Measurements from ENCODE around the gene ATAD3C. TPM values are rescaled to one million over a fixed set of nuclear protein-coding genes. Genes with fewer than 3 reads are reported as not detected.
"Not testable (repeated sequence)": the region's sequence is repeated elsewhere in the genome, so short reads cannot be mapped to it uniquely, and the experiment has no call there.

Gene ATAD3C
- total RNA-seq, 2 donors from 2014 or later, result 0.16 to 0.64 TPM

DNA sequence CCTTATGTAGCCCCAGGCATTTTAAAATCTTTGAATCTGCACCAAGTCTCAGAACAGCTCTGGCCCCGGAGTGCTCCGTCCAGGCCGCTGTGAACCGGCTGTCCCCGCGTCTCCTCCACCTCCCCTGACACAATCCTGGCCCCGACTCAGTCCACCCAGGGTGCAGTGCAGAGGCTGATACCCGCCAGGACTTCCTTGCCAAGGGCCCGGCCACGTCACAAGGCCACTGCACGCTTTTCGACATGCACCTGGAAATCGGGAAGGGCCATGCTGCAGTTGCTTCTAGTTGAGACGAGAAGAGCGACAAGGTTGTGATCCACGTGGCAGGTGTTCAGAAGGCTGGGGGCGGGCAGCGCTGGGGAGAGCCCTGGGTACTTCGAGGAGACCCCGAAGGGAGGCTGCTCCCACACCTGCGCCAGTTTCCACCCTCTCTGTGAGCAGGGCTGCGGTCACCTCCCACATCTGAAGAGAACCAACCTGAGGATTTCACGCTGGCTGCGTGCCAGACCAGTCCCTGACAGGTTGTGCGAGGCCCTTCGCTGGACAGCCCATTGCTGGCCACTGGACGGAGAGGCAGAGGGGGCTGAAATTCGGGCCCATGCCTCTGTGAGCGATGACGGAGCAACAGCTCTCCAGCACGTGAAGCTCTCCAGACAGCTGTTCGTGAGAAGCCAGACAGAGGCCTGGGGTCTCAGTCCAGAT lies 7.3 kb upstream of the ATAD3C start:
- Histone ChIP-seq H3K36me3 (no peaks in the 10 kb centered on the region), H3K9me3 (no peaks in the 10 kb centered on the region), H3K9ac (ENCODE audit: low read depth in 2 of 2, low read length in 2 of 2) (no peak overlapping the region), H3K27ac (no peak overlapping the region), H3K4me1 (peaks cover 11% of the 10 kb centered on the region), H3K27me3 (no peaks in the 10 kb centered on the region), H3K4me3 (no peak overlapping the region)
- DNase-seq, result no peak
- TF ChIP-seq, protein P1, sequence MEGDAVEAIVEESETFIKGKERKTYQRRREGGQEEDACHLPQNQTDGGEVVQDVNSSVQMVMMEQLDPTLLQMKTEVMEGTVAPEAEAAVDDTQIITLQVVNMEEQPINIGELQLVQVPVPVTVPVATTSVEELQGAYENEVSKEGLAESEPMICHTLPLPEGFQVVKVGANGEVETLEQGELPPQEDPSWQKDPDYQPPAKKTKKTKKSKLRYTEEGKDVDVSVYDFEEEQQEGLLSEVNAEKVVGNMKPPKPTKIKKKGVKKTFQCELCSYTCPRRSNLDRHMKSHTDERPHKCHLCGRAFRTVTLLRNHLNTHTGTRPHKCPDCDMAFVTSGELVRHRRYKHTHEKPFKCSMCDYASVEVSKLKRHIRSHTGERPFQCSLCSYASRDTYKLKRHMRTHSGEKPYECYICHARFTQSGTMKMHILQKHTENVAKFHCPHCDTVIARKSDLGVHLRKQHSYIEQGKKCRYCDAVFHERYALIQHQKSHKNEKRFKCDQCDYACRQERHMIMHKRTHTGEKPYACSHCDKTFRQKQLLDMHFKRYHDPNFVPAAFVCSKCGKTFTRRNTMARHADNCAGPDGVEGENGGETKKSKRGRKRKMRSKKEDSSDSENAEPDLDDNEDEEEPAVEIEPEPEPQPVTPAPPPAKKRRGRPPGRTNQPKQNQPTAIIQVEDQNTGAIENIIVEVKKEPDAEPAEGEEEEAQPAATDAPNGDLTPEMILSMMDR (IDR thresholded peaks at IDR 0.05), result no peak
- intact Hi-C loops (cut with DNase I), result no loop called here

DNA sequence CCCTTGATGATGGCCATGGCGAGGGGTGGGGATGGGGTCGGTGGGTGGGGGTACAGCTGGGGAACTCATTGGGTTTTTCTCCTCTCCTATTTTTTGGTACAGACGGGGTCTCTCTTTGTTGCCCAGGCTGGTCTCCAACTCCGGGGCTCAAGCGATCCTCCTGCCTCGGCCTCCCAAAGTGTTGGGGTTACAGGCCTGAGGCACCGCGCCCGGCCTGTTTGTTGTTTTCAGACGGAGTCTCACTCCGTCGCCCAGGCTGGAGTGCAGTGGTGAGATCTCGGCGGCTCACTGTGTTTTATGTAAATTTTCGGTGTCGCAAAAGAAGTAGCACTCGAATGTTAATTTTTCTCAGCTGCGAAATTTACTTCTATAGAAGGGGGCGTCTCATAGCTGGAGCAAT lies 2.9 kb upstream of the ATAD3C start:
- H3K27ac ChIP-seq; intact Hi-C loops (cut with DNase I); H3K27me3 ChIP-seq; H3K9me3 ChIP-seq; H3K36me3 ChIP-seq; DNase-seq; H3K4me3 ChIP-seq; H3K4me1 ChIP-seq; H3K9ac ChIP-seq (ENCODE audit: low read depth in 2 of 2, low read length in 2 of 2): not testable (repeated sequence)

DNA sequence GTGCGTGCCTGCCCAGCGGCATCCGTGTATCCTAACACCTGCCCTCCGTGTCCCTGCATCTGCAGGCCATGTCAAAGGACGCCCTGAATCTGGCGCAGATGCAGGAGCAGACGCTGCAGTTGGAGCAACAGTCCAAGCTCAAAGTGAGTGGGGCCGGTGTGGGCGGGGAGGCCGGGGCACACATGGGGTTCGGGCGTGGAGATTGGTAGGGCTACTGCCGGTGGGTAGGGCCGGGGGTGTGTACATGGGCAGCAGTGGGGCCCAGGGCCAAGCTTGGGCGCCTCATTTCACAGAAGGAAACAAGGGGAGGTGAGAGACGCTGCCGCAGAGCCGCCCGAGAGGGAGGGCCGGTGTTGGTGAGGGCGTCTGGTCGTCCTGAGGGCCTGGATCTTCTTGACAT lies 1.1 kb downstream of the ATAD3C start:
- DNase-seq; H3K27me3 ChIP-seq; H3K27ac ChIP-seq; intact Hi-C loops (cut with DNase I); H3K36me3 ChIP-seq; H3K4me1 ChIP-seq; H3K9me3 ChIP-seq; H3K4me3 ChIP-seq; H3K9ac ChIP-seq (ENCODE audit: low read depth in 2 of 2, low read length in 2 of 2): not testable (repeated sequence)

DNA sequence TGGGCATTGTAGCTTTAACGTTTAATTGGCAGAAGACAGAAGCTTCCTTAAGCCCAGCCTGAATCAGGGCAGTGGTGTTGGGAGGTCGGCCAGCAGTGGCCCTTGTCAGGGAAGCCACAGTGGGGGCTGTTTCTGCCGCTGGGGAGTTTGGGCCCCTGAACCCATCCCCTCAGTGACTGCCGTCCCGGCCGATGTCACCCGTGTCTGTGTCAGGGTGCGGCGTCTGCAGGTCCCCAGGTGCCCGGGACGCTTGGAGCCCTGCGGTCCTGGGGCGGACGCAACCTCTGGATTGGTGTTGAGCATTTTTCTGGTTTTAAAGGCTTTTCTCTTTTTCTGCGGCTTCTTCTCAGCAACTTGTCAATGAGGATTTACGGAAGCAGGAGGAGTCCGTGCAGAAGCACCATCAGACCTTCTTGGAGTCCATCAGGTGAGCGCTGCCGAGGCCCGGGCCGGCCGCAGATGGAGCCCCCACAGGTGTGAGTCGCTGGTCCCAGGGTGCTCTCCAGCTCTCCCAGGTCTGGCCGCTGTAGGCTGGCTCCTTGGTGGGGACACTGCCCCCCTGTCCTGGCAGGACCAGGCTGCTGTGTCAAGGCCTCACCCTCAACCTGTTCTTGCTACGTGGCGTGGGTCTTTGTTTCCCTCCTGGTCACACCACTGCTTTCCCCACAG lies 2.3 kb downstream of the ATAD3C start:
- Histone ChIP-seq H3K27me3 (no peaks in the 10 kb centered on the region), H3K27ac (no peak overlapping the region), H3K9ac (ENCODE audit: low read depth in 2 of 2, low read length in 2 of 2) (no peak overlapping the region), H3K36me3 (no peaks in the 10 kb centered on the region), H3K9me3 (no peaks in the 10 kb centered on the region), H3K4me1 (no peaks in the 10 kb centered on the region), H3K4me3 (no peak overlapping the region)
- intact Hi-C loops (cut with DNase I), result no loop called here
- TF ChIP-seq, protein P1 (IDR thresholded peaks at IDR 0.05), result no peak
- no peak for DNase-seq

DNA sequence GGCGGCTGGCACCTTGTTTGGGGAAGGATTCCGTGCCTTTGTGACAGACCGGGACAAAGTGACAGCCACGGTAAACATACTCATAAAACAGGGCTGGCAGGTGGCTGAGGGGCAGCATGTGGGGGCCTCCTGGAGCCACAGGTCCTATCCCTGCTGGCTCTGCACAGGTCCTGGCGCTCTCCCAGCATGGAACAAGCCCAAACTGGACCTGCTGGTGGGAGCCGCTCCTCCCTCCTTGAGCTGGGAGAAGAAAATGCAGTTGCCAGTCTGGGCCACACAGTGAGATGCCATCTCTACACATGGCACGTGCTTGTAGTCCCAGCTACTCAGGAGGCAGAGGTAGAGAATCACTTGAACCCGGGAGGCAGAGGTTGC lies 2.9 kb downstream of the ATAD3C start:
- H3K9ac ChIP-seq (ENCODE audit: low read depth in 2 of 2, low read length in 2 of 2); DNase-seq; H3K4me1 ChIP-seq; H3K36me3 ChIP-seq; H3K9me3 ChIP-seq; intact Hi-C loops (cut with DNase I); H3K4me3 ChIP-seq; H3K27ac ChIP-seq; H3K27me3 ChIP-seq: not testable (repeated sequence)

DNA sequence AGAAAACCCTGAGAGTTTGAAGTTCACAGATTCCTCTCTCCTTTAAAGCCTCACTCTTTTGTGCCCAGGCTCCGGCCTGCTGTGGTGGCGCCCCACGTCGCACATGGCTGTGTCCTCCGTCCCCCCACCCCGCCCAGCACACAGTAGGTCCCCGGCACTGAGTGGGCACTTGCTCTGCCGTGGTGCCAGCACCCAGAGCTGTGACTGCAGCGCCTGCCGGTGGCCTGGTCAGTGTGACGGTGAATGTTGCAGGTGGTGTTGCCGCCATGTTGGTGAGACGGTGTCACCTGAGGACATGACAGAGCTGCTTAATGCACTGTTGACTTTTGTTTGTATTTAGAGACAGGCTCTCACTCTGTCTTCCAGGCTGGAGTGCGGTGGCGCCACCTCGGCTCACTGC lies 3.4 kb downstream of the ATAD3C start:
- no peak overlapping the region for H3K4me3 ChIP-seq
- DNase-seq, result no peak
- intact Hi-C loops (cut with DNase I), result no loop called here
- no peak overlapping the region for H3K27ac ChIP-seq
- no peaks in the 10 kb centered on the region for H3K9me3 ChIP-seq
- no peak overlapping the region for H3K9ac ChIP-seq (ENCODE audit: low read depth in 2 of 2, low read length in 2 of 2)
- H3K27me3 ChIP-seq, result no peaks in the 10 kb centered on the region
- H3K36me3 ChIP-seq, result no peaks in the 10 kb centered on the region
- H3K4me1 ChIP-seq, result no peaks in the 10 kb centered on the region
- TF ChIP-seq, protein P1 (IDR thresholded peaks at IDR 0.05), result no peak

DNA sequence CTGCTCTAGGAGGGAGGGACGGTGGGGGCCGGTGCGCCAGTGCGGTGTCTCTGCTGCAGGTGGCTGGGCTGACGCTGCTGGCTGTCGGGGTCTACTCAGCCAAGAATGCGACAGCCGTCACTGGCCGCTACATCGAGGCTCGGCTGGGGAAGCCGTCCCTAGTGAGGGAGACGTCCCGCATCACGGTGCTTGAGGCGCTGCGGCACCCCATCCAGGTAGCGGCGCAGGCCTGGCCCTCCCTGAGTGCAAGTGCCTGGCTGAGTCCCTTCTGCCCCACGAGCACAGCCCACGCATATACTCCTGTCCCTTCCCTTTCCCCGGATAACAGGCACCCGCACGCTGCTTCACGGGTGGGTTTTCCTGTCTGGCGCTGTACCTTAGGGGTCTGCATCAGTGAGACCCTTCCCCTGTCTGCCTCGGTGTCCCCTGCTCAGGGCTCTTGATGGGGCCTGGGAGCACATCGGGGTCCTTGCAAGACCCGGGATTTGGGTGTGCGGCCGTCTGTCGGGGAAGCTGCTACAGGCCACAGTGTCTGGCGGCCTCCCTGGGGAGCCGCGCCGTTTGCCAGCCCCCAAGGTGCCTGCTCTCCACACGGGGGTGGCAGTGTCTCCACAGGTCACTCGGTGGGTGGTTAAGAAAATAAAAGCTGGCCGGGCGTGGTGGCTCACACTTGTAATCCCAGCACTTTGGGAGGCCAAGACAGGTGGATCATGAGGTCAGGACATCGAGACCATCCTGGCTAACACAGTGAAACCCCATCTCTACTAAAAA lies 5.0 kb downstream of the ATAD3C start:
- intact Hi-C loops (cut with DNase I); H3K36me3 ChIP-seq; DNase-seq; H3K4me1 ChIP-seq; H3K9ac ChIP-seq (ENCODE audit: low read depth in 2 of 2, low read length in 2 of 2); H3K27me3 ChIP-seq; H3K27ac ChIP-seq; H3K9me3 ChIP-seq; H3K4me3 ChIP-seq: not testable (repeated sequence)

Measured in colonic mucosa (tissue), 4 donors.